Measurements from ENCODE around the gene RGS21.

Gene RGS21

DNA sequence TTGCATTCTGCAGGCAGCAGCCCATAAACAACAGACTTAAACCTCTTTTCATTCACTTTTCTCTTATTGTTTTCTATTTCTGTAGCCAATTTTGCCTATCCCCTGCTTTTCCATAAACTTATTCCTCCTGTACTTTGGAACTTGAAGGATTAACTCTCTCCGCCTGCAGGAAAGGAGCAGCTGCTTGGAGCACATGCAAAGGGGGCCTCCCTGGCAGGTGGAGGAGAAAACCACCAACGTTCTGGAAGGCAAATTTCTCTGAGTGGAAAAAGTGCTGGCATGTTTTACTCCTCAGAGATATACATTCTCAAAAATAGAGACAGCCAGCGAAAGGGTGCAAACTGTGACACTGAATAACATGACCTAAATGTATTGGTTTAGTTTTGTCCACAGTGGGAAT lies 33.6 kb downstream of the RGS21 start:
- H3K27me3 ChIP-seq (ENCODE audit: control insufficient read depth, low read length): no peaks in the 10 kb centered on the region
- no peak overlapping the region for H3K4me3 ChIP-seq (ENCODE audit: low read length)
- H3K36me3 ChIP-seq (ENCODE audit: control insufficient read depth, low read length): no peaks in the 10 kb centered on the region
- H3K9me2 ChIP-seq (replicated peaks; ENCODE audit: control insufficient read depth, low read length): no peaks in the 10 kb centered on the region
- H3F3A ChIP-seq (ENCODE audit: control insufficient read depth, insufficient read depth): no peaks in the 10 kb centered on the region
- no peak overlapping the region for H3K27ac ChIP-seq (ENCODE audit: low read depth, low read length)
- no peak for TF ChIP-seq EZH2phosphoT487 (IDR thresholded peaks at IDR 0.05; ENCODE audit: borderline replicate concordance, low read length)
- TF ChIP-seq, protein P1, sequence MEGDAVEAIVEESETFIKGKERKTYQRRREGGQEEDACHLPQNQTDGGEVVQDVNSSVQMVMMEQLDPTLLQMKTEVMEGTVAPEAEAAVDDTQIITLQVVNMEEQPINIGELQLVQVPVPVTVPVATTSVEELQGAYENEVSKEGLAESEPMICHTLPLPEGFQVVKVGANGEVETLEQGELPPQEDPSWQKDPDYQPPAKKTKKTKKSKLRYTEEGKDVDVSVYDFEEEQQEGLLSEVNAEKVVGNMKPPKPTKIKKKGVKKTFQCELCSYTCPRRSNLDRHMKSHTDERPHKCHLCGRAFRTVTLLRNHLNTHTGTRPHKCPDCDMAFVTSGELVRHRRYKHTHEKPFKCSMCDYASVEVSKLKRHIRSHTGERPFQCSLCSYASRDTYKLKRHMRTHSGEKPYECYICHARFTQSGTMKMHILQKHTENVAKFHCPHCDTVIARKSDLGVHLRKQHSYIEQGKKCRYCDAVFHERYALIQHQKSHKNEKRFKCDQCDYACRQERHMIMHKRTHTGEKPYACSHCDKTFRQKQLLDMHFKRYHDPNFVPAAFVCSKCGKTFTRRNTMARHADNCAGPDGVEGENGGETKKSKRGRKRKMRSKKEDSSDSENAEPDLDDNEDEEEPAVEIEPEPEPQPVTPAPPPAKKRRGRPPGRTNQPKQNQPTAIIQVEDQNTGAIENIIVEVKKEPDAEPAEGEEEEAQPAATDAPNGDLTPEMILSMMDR (IDR thresholded peaks at IDR 0.05; ENCODE audit: low read depth, low read length, poor library complexity, severe bottlenecking): no peak
- no peaks in the 10 kb centered on the region for H3K4me1 ChIP-seq (ENCODE audit: control insufficient read depth, low read length)
- H3K79me2 ChIP-seq (ENCODE audit: control insufficient read depth, low read length): no peaks in the 10 kb centered on the region
- H4K20me1 ChIP-seq (ENCODE audit: control insufficient read depth, insufficient read depth, low read depth, low read length): no peaks in the 10 kb centered on the region
- no peaks in the 10 kb centered on the region for H3K9me3 ChIP-seq (ENCODE audit: control insufficient read depth, insufficient read depth, low read length)
- H3K4me2 ChIP-seq (ENCODE audit: low read length): no peak overlapping the region

DNA sequence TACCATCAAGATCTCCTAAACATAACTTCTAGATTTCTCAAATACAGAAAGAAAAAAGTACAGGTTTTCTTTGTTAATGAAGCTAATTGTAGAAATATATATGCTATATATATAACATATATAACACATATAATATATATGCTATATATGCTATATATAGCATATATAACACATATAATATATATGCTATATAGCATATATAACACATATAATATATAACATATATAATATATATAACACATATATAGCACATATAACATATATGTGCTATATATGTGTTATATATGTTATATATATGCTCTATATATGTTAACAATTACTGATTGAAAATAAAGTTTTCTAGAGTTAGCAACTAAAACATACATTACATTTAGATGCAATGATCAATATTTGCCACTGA lies 34.8 kb downstream of the RGS21 start:
- Histone ChIP-seq H3K27me3 (ENCODE audit: control insufficient read depth, low read length) (no peaks in the 10 kb centered on the region), H3F3A (ENCODE audit: control insufficient read depth, insufficient read depth) (no peaks in the 10 kb centered on the region), H3K36me3 (ENCODE audit: control insufficient read depth, low read length) (no peaks in the 10 kb centered on the region), H3K4me2 (ENCODE audit: low read length) (no peak overlapping the region), H3K9me2 (replicated peaks; ENCODE audit: control insufficient read depth, low read length) (no peaks in the 10 kb centered on the region), H3K27ac (ENCODE audit: low read depth, low read length) (no peak overlapping the region), H3K79me2 (ENCODE audit: control insufficient read depth, low read length) (no peaks in the 10 kb centered on the region), H3K9me3 (ENCODE audit: control insufficient read depth, insufficient read depth, low read length) (no peaks in the 10 kb centered on the region), H4K20me1 (ENCODE audit: control insufficient read depth, insufficient read depth, low read depth, low read length) (no peaks in the 10 kb centered on the region), H3K4me1 (ENCODE audit: control insufficient read depth, low read length) (no peaks in the 10 kb centered on the region), H3K4me3 (ENCODE audit: low read length) (no peak overlapping the region)
- TF ChIP-seq EZH2phosphoT487 (IDR thresholded peaks at IDR 0.05; ENCODE audit: borderline replicate concordance, low read length): no peak
- TF ChIP-seq, protein P1 (IDR thresholded peaks at IDR 0.05; ENCODE audit: low read depth, low read length, poor library complexity, severe bottlenecking): no peak

- no peaks in the 10 kb centered on the region for H3K79me2 ChIP-seq (ENCODE audit: control insufficient read depth, low read length)
- TF ChIP-seq, protein P1 (IDR thresholded peaks at IDR 0.05; ENCODE audit: low read depth, low read length, poor library complexity, severe bottlenecking): no peak
- no peak for TF ChIP-seq EZH2phosphoT487 (IDR thresholded peaks at IDR 0.05; ENCODE audit: borderline replicate concordance, low read length)
- H3K27ac ChIP-seq (ENCODE audit: low read depth, low read length): no peak overlapping the region
- H3K9me3 ChIP-seq (ENCODE audit: control insufficient read depth, insufficient read depth, low read length): no peaks in the 10 kb centered on the region
- no peaks in the 10 kb centered on the region for H3K9me2 ChIP-seq (replicated peaks; ENCODE audit: control insufficient read depth, low read length)
- no peak overlapping the region for H3K4me2 ChIP-seq (ENCODE audit: low read length)
- no peaks in the 10 kb centered on the region for H4K20me1 ChIP-seq (ENCODE audit: control insufficient read depth, insufficient read depth, low read depth, low read length)
- no peak overlapping the region for H3K4me3 ChIP-seq (ENCODE audit: low read length)
- no peaks in the 10 kb centered on the region for H3K36me3 ChIP-seq (ENCODE audit: control insufficient read depth, low read length)
- H3K4me1 ChIP-seq (ENCODE audit: control insufficient read depth, low read length): no peaks in the 10 kb centered on the region
- H3K27me3 ChIP-seq (ENCODE audit: control insufficient read depth, low read length): 0 out of 2 replicates have a peak, but pooled peaks cover 3% of the 10 kb centered on the region
- H3F3A ChIP-seq (ENCODE audit: control insufficient read depth, insufficient read depth): no peaks in the 10 kb centered on the region
These were observed 41.1 kb downstream of the RGS21 start for GRCh38 chr1:192357924-192358323.
